Left renal pelvis (tissue), 4 donors: ENCODE results near the gene SH3BP5L. TPM values are rescaled to one million over a fixed set of nuclear protein-coding genes. Genes with fewer than 3 reads are reported as not detected.
A peak's percentile ranks its signal among the peaks of the same experiment; 100 is the strongest.
"Not testable (repeated sequence)": the region's sequence is repeated elsewhere in the genome, so short reads cannot be mapped to it uniquely, and the experiment has no call there.

ENCODE experiments used
- DNase-seq, 4 donors: peaks; one replicate each; pipeline ENCODE4 v3.0.0-alpha.2; 2013; ENCODE audit warnings: low read depth in 4 of 4, low spot score in 3 of 4
- polyA plus RNA-seq, 4 donors: library from polyadenylated mRNA; unstranded; fragments of 120-200 nt; gene quantifications; one replicate each; pipeline ENCODE4 v1.2.1, GENCODE V29; 2013; ENCODE audit not compliant: insufficient read length in 4 of 4

The SH3BP5L gene
- polyA plus RNA-seq, 4 donors: 17.0 to 31.5 (median 24.8) TPM

- DNase-seq: no peak
These were observed 12.8 kb downstream of the SH3BP5L start for GRCh38 chr1:248812736-248813425.

GRCh38 chr1:248811514-248812490, 13.9 kb downstream of the SH3BP5L start:
- no peak for DNase-seq

GRCh38 chr1:248810727-248811513, 14.8 kb downstream of the SH3BP5L start:
- no peak for DNase-seq

- DNase-seq: no peak
These were observed 15.6 kb downstream of the SH3BP5L start for GRCh38 chr1:248810000-248810726.

GRCh38 chr1:248808876-248809275, 16.8 kb downstream of the SH3BP5L start:
- no peak for DNase-seq

- DNase-seq: peak in 2 of 4 donors; percentile 24 to 25
These were observed 18.5 kb downstream of the SH3BP5L start for GRCh38 chr1:248807067-248807737.

- DNase-seq: no peak
These were observed 19.8 kb downstream of the SH3BP5L start for GRCh38 chr1:248805876-248806275.

- DNase-seq: no peak
These were observed 20.7 kb downstream of the SH3BP5L start for GRCh38 chr1:248804771-248805681.

- not testable (repeated sequence) for DNase-seq
These were observed 22.2 kb downstream of the SH3BP5L start for GRCh38 chr1:248803501-248803900.

- DNase-seq: no peak
These were observed 23.3 kb downstream of the SH3BP5L start for GRCh38 chr1:248802454-248802853.

- DNase-seq: no peak
These were observed 25.3 kb downstream of the SH3BP5L start for GRCh38 chr1:248800459-248800858.

GRCh38 chr1:248798791-248799190, 26.9 kb downstream of the SH3BP5L start:
- DNase-seq: no peak

GRCh38 chr1:248794663-248795062, 31.1 kb downstream of the SH3BP5L start:
- not testable (repeated sequence) for DNase-seq

GRCh38 chr1:248793592-248793991, 32.1 kb downstream of the SH3BP5L start:
- no peak for DNase-seq

- no peak for DNase-seq
These were observed 33.4 kb downstream of the SH3BP5L start for GRCh38 chr1:248792342-248792741.

- DNase-seq: no peak
These were observed 34.7 kb downstream of the SH3BP5L start for GRCh38 chr1:248791010-248791409.

GRCh38 chr1:248790456-248790855, 35.3 kb downstream of the SH3BP5L start:
- DNase-seq: no peak

- DNase-seq: not testable (repeated sequence)
These were observed 36.4 kb downstream of the SH3BP5L start for GRCh38 chr1:248789337-248789736.

GRCh38 chr1:248788327-248788726, 37.4 kb downstream of the SH3BP5L start:
- no peak for DNase-seq
